H1 (cell line): ENCODE measurements around the gene PPP1R10. TPM values are rescaled to one million over a fixed set of nuclear protein-coding genes. Genes with fewer than 3 reads are reported as not detected.

Source experiments
- CTCF ChIA-PET: fragments of 300-600 bp; sonication (Branson Sonifier 250); formaldehyde crosslinking; loops from one replicate; lab custom pipeline; 2021; ENCODE audit not compliant: partially characterized antibody; lab: Charles Lee
- POLR2A ChIA-PET: fragments of 300-600 bp; sonication (Branson Sonifier 250); formaldehyde crosslinking; loops from one replicate; lab custom pipeline; 2021; ENCODE audit warnings: inconsistent platforms; ENCODE audit not compliant: partially characterized antibody; lab: Charles Lee
- DNase-seq, 2 experiments: peaks; one replicate each; pipeline versions ENCODE4 v3.0.0 to v3.0.0-alpha.2; 2010 to 2022; ENCODE audit warnings: low spot score in 2 of 2, low read depth in 1 of 2, mixed read lengths in 1 of 2
- FAIRE-seq: peaks from 2 replicates; lab custom pipeline; 2011; peaks lifted over from hg19 to GRCh38; lab: Jason Lieb, UNC
- H2AFZ ChIP-seq: 2 replicates; pipeline ENCODE4 v1.8.1; 2012; ENCODE audit warnings: low read length, inconsistent platforms
- H2AK5ac ChIP-seq: 2 replicates; pipeline ENCODE4 v1.6.1; 2013; ENCODE audit warnings: low read depth, low read length
- H2BK120ac ChIP-seq: replicated peaks from 2 replicates; pipeline ENCODE3; 2013; ENCODE audit warnings: low read depth, low read length, inconsistent platforms
- H2BK12ac ChIP-seq: 2 replicates; pipeline ENCODE4 v1.6.1; 2013; ENCODE audit warnings: low read depth, low read length
- H2BK15ac ChIP-seq: 2 replicates; pipeline ENCODE4 v1.6.1; 2013; ENCODE audit warnings: low read length
- H2BK20ac ChIP-seq: 2 replicates; pipeline ENCODE4 v1.6.1; 2013; ENCODE audit warnings: low read length
- H2BK5ac ChIP-seq: 2 replicates; pipeline ENCODE4 v1.6.1; 2013; ENCODE audit warnings: low read depth, low read length
- H3K14ac ChIP-seq: 2 replicates; pipeline ENCODE4 v1.6.1; 2013; ENCODE audit warnings: inconsistent platforms; ENCODE audit not compliant: insufficient read length
- H3K18ac ChIP-seq: 2 replicates; pipeline ENCODE4 v1.6.1; 2013; ENCODE audit warnings: low read length; ENCODE audit errors: extremely low read depth
- H3K23ac ChIP-seq: 2 replicates; pipeline ENCODE4 v1.6.1; 2013; ENCODE audit warnings: inconsistent platforms; ENCODE audit not compliant: insufficient read length
- H3K23me2 ChIP-seq: 2 replicates; pipeline ENCODE4 v1.6.1; 2013; ENCODE audit warnings: low read depth, low read length
- H3K27ac ChIP-seq: 2 replicates; pipeline ENCODE4 v1.6.1; 2011; ENCODE audit warnings: low read depth, low read length, inconsistent platforms
- H3K27me3 ChIP-seq, 4 experiments: replicated peaks in 1 of 4; 1 replicate in 1 of 4; 2 replicates in 3 of 4; pipeline versions ENCODE4 v1.6.1 to v1.8.1; 2011 to 2013; ENCODE audit warnings: low read length in 3 of 4, mild to moderate bottlenecking in 3 of 4, inconsistent platforms in 2 of 4, mixed read lengths in 2 of 4, moderate library complexity in 1 of 4; ENCODE audit not compliant: control insufficient read depth in 3 of 4, insufficient read depth in 3 of 4; ENCODE audit errors: extremely low read depth in 1 of 4
- H3K36me3 ChIP-seq, 4 experiments: 2 replicates each; pipeline versions ENCODE4 v1.6.1 to v1.8.1; 2011 to 2013; ENCODE audit warnings: mild to moderate bottlenecking in 4 of 4, low read length in 3 of 4, moderate library complexity in 2 of 4, control low read depth in 1 of 4, inconsistent platforms in 1 of 4; ENCODE audit not compliant: insufficient read depth in 4 of 4, control insufficient read depth in 2 of 4
- H3K4ac ChIP-seq: replicated peaks from 2 replicates; pipeline ENCODE3; 2013; ENCODE audit warnings: low read length, low read depth, mixed read lengths, inconsistent platforms; ENCODE audit not compliant: insufficient read length
- H3K4me1 ChIP-seq, 4 experiments: replicated peaks in 1 of 4; 1 replicate in 1 of 4; 2 replicates in 3 of 4; pipeline versions ENCODE4 v1.6.1 to v1.8.1; 2011 to 2013; ENCODE audit warnings: low read length in 3 of 4, inconsistent platforms in 2 of 4, mixed read lengths in 1 of 4; ENCODE audit not compliant: insufficient read depth in 4 of 4, control insufficient read depth in 3 of 4
- H3K4me2 ChIP-seq, 2 experiments: 2 replicates each; pipeline versions ENCODE4 v1.6.1 to v1.8.1; 2011 to 2013; ENCODE audit warnings: low read depth in 2 of 2, low read length in 2 of 2, control low read depth in 1 of 2, inconsistent platforms in 1 of 2, mild to moderate bottlenecking in 1 of 2; ENCODE audit not compliant: insufficient read depth in 1 of 2
- H3K4me3 ChIP-seq, 4 experiments: fragments of 200-600, 300-600 bp in 1 of 4; sonication (generic), shearing (Covaris generic), sonication (Bioruptor Twin) in 1 of 4; 2 replicates each; pipeline versions ENCODE4 v1.5.1 to v1.8.1; 2011 to 2016; ENCODE audit warnings: low read length in 4 of 4, low read depth in 3 of 4, control low read depth in 2 of 4, inconsistent platforms in 2 of 4, mild to moderate bottlenecking in 2 of 4, mixed read lengths in 1 of 4, moderate library complexity in 1 of 4; ENCODE audit not compliant: insufficient read depth in 2 of 4; ENCODE audit errors: extremely low read depth in 1 of 4
- H3K56ac ChIP-seq: replicated peaks from 2 replicates; pipeline ENCODE3; 2013; ENCODE audit warnings: low read depth, mild to moderate bottlenecking, mixed read lengths, low read length, inconsistent platforms; ENCODE audit not compliant: insufficient read length
- H3K79me1 ChIP-seq: 2 replicates; pipeline ENCODE4 v1.6.1; 2013; ENCODE audit warnings: low read depth, low read length, control low read depth
- H3K79me2 ChIP-seq, 2 experiments: 2 replicates each; pipeline versions ENCODE4 v1.6.1 to v1.8.1; 2012 to 2013; ENCODE audit warnings: low read length in 2 of 2, mild to moderate bottlenecking in 2 of 2, inconsistent platforms in 1 of 2; ENCODE audit not compliant: insufficient read depth in 2 of 2, control insufficient read depth in 1 of 2
- H3K9ac ChIP-seq, 4 experiments: replicated peaks in 1 of 4; 1 replicate in 1 of 4; 2 replicates in 3 of 4; pipeline versions ENCODE4 v1.6.1 to v1.8.1; 2011 to 2013; ENCODE audit warnings: low read depth in 3 of 4, low read length in 3 of 4, control low read depth in 2 of 4, mild to moderate bottlenecking in 2 of 4, moderate library complexity in 2 of 4, inconsistent platforms in 1 of 4; ENCODE audit errors: extremely low read depth in 1 of 4
- H3K9me3 ChIP-seq, 2 experiments: 2 replicates each; pipeline versions ENCODE4 v1.6.1 to v1.8.1; 2012 to 2013; ENCODE audit warnings: mild to moderate bottlenecking in 2 of 2, moderate library complexity in 2 of 2, control low read depth in 1 of 2, inconsistent platforms in 1 of 2, low read depth in 1 of 2, low read length in 1 of 2, mixed read lengths in 1 of 2; ENCODE audit not compliant: insufficient read depth in 2 of 2
- H4K20me1 ChIP-seq, 2 experiments: replicated peaks in 1 of 2; 2 replicates each; pipeline versions ENCODE3 to v1.8.1; 2011 to 2013; ENCODE audit warnings: inconsistent platforms in 2 of 2, low read length in 2 of 2, mild to moderate bottlenecking in 1 of 2; ENCODE audit not compliant: insufficient read depth in 2 of 2, control insufficient read depth in 1 of 2
- H4K5ac ChIP-seq: 2 replicates; pipeline ENCODE4 v1.6.1; 2013; ENCODE audit warnings: low read length, low read depth, mixed read lengths, inconsistent platforms; ENCODE audit not compliant: insufficient read length
- H4K8ac ChIP-seq: 2 replicates; pipeline ENCODE4 v1.8.0; 2013; ENCODE audit warnings: mild to moderate bottlenecking, moderate library complexity, low read length, inconsistent platforms; ENCODE audit not compliant: insufficient read depth; ENCODE audit errors: extremely low read depth
- H4K91ac ChIP-seq: replicated peaks from 2 replicates; pipeline ENCODE3; 2013; ENCODE audit warnings: low read length, mixed read lengths, inconsistent platforms; ENCODE audit not compliant: insufficient read length
- CEBPB ChIP-seq: IDR thresholded peaks from 2 replicates; pipeline ENCODE4 v1.6.1; 2012; ENCODE audit warnings: low read depth, low read length
- E2F6 ChIP-seq: IDR thresholded peaks from 2 replicates; pipeline ENCODE4 v1.6.1; 2012; ENCODE audit warnings: inconsistent platforms
- NRF1 ChIP-seq: IDR thresholded peaks from 2 replicates; pipeline ENCODE4 v1.6.1; 2011; ENCODE audit warnings: mild to moderate bottlenecking, low read depth, low read length, improper control_type of control experiment
- PHF8 ChIP-seq: fragments of 200-600 bp; sonication (generic); conservative IDR thresholded peaks from 2 replicates; pipeline ENCODE4 v1.7.1; 2012; ENCODE audit warnings: low read depth, mild to moderate bottlenecking, inconsistent platforms, low read length, moderate library complexity
- SIN3A ChIP-seq, 2 experiments: IDR thresholded peaks in 1 of 2; conservative IDR thresholded peaks in 1 of 2; 2 replicates each; pipeline ENCODE4 v1.6.1; 2011 to 2012; ENCODE audit warnings: low read length in 2 of 2, improper control_type of control experiment in 1 of 2, low read depth in 1 of 2, mild to moderate bottlenecking in 1 of 2
- TAF7 ChIP-seq: optimal IDR thresholded peaks from 2 replicates; pipeline ENCODE3; 2011; ENCODE audit warnings: low read depth, mild to moderate bottlenecking, inconsistent platforms, low read length, moderate library complexity, borderline replicate concordance
- WGBS, 2 experiments: shearing (Covaris generic) in 1 of 2; methylation state at CpG; one replicate each; pipeline versions ENCODE4 v1.1.6 to v1.1.7; 2013 to 2015; ENCODE audit warnings: low lambda C conversion rate in 2 of 2, mixed read lengths in 2 of 2, inconsistent platforms in 1 of 2, low coverage in 1 of 2, missing lambda C conversion rate in 1 of 2; ENCODE audit not compliant: insufficient replicate concordance in 2 of 2, insufficient coverage in 1 of 2, insufficient read length in 1 of 2; ENCODE audit errors: extremely low coverage in 1 of 2, missing lambda C conversion rate in 1 of 2; 5-methylcytosine and 5-hydroxymethylcytosine counted together
- polyA plus RNA-seq, 7 experiments: library from polyadenylated mRNA; depleted of rRNA in 3 of 7; stranded (reverse) in 5 of 7; unstranded in 2 of 7; fragments of >200 nt in 5 of 7; fragments of 200-250 nt in 2 of 7; gene quantifications; 1 replicate in 5 of 7; 2 replicates in 1 of 7; 4 replicates in 1 of 7; pipeline versions ENCODE4 v1.2.1 to v1.2.3, GENCODE V29; 2011 to 2013; ENCODE audit warnings: missing spikeins in 2 of 7, mixed read lengths in 2 of 7
- total RNA-seq: library from RNA; stranded (reverse); fragmentation: NEBNext Ultra II Directional; extraction: Animal tissue kit (Norgen Biotek cat#: 25700); gene quantifications from 2 replicates; pipeline ENCODE4 v1.2.1, GENCODE V29; 2021

Gene PPP1R10
- total and polyA plus RNA-seq, 2 of the 8 experiments (the other 6 are each of a cell fraction or from before 2014, with no cell fraction given) = 23.9 to 89.1 TPM

GRCh38 chr6:30646450-30647241 is 29.6 kb upstream of the PPP1R10 start, which contains the start of gene C6orf136:
TSS of gene C6orf136 (plus strand) at chr6:30647133. CDS start at chr6:30647232, 99 bp downstream.
- POLR2A ChIA-PET = interaction anchor here (0.7 to 3.3 kb wide), 20 partner anchors 9 to 261 kb away, joined by 3 to 23 read pairs (median 4); partner anchors contain the start of genes ABCF1, GTF2H4, MDC1 and MRPS18B
- Histone ChIP-seq H3K27ac (peak within 1 kb of the TSS; percentile 66), H2AFZ (0 out of 2 replicates have a peak within 1 kb of the TSS, but pooled peaks have one; percentile 2)

More at GRCh38 chr6:30646450-30647241, 29.6 kb upstream of the PPP1R10 start, which contains the start of gene C6orf136:
- Histone ChIP-seq H3K79me2 (peaks cover 3 to 20% of the 10 kb centered on the region in 2 experiments; a peak in 3 of 4 replicates), H3K36me3 (peaks cover 4 to 13% (median 6%) of the 10 kb centered on the region in 4 experiments; a peak in 5 of 8 replicates), H2BK120ac (no peak within 1 kb of the TSS), H3K23me2 (peaks cover 5% of the 10 kb centered on the region; the same call in 1 of the 2 replicates), H3K27me3 (no peaks in the 10 kb centered on the region), H3K9me3 (no peaks in the 10 kb centered on the region), H4K8ac (peak within 1 kb of the TSS; percentile 96), H3K56ac (peak within 1 kb of the TSS; percentile 93), H3K23ac (no peak within 1 kb of the TSS), H2AK5ac (no peak within 1 kb of the TSS), H2BK12ac (no peak within 1 kb of the TSS), H2BK15ac (peak within 1 kb of the TSS; percentile 97; the same call in 1 of the 2 replicates), H4K20me1 (peaks cover 0 to 2% of the 10 kb centered on the region in 2 experiments), H3K9ac (peak within 1 kb of the TSS; percentile 51 to 79 (median 70)), H3K4me1 (peaks cover 0 to 6% (median 4%) of the 10 kb centered on the region in 4 experiments; a peak in 5 of 7 replicates), H3K14ac (no peak within 1 kb of the TSS), H3K4me3 (peak within 1 kb of the TSS; percentile 74 to 91 (median 85)), H4K5ac (peak within 1 kb of the TSS; percentile 100), H2BK5ac (peak within 1 kb of the TSS; percentile 96), H4K91ac (peak within 1 kb of the TSS; percentile 99), H2BK20ac (no peak within 1 kb of the TSS), H3K4me2 (peak within 1 kb of the TSS; percentile 76 to 86), H3K4ac (peak within 1 kb of the TSS; percentile 84), H3K18ac (peak within 1 kb of the TSS; percentile 98), H3K79me1 (peaks cover 8% of the 10 kb centered on the region)
- WGBS, 2 experiments = 31% methylated on average over 16 of the region's 37 CpGs; no CpG with 5 or more reads in 1 of the 2 experiments
- CTCF ChIA-PET = interaction anchor here (1.3 to 1.4 kb wide), 2 partner anchors 26 to 48 kb away, joined by 3 to 4 read pairs; partner anchors contain the start of gene DHX16
- TF ChIP-seq PHF8 (no peak; the same call in 1 of the 2 replicates), NRF1 (peak; percentile 97), E2F6 (0 out of 2 replicates have a peak, but pooled peaks have one; percentile 8), SIN3A (conservative IDR thresholded peaks at IDR 0.05 in 1 of 2, IDR thresholded peaks at IDR 0.05 in 1 of 2; ENCODE audit: low read depth in 1 of 2, low read length in 2 of 2) (peak in 1 of 2 experiments; percentile 77; a peak in 3 of 4 replicates), CEBPB (peak; percentile 72; the same call in 1 of the 2 replicates), TAF7 (peak; percentile 39)
- DNase-seq = peak; percentile 75 to 87
- no peak for FAIRE-seq
